ENCODE data around the gene NME5.
"Not testable (repeated sequence)": the region's sequence is repeated elsewhere in the genome, so short reads cannot be mapped to it uniquely, and the experiment has no call there.

The NME5 gene

DNA sequence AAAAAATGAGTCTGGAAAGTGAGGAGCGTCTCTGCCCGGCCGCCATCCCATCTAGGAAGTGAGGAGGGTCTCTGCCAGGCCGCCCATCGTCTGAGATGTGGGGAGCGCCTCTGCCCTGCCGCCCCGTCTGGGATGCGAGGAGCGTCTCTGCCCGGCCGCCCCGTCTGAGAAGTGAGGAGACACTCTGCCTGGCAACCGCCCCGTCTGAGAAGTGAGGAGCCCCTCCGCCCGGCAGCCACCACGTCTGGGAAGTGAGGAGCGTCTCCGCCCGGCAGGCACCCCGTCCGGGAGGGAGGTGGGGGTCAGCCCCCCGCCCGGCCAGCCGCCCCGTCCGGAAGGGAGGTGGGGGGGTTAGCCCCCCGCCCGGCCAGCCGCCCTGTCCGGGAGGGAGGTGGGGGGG is 69.2 kb downstream of the NME5 start:
- DNase-seq = not testable (repeated sequence)

- DNase-seq = peak; percentile 90
Measured at GRCh38 chr5:138068742-138069600, 70.3 kb downstream of the NME5 start.

DNA sequence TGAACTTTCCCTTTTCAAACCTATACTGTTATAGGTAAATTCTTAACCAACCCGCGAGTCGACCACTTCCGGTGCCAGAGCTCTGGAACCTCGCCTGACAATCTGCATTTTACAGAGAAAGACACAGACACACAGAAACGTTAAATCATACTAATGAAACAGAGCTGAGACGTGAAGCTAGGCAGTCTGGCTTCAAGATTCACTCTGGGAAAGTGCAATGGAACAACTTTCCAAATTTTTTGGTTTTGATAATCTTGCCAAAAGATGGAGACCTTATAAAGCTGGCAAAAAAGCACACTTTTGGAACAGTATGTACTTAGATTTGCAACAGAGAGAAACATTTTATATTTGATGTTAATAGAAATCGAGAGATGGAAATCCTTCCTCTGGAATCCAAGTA is 71.3 kb downstream of the NME5 start:
- no peak for DNase-seq
